Mesothelial cell of epicardium (in vitro differentiated cells): ENCODE results near the gene SGSM2. TPM values are rescaled to one million over a fixed set of nuclear protein-coding genes. Genes with fewer than 3 reads are reported as not detected.
A peak's percentile ranks its signal among the peaks of the same experiment; 100 is the strongest.

Experiments
- DNase-seq, 2 experiments: peaks; one replicate each; pipeline ENCODE4 v3.0.0; 2021; ENCODE audit warnings: low spot score in 2 of 2; ENCODE audit not compliant: unreplicated experiment in 2 of 2
- H3K27ac Mint-ChIP-seq: 2 replicates; pipeline ENCODE4 v1.8.0; 2021; ENCODE audit warnings: mixed read lengths
- H3K27me3 Mint-ChIP-seq: 2 replicates; pipeline ENCODE4 v1.8.0; 2021; ENCODE audit warnings: low read depth, mixed read lengths
- H3K36me3 Mint-ChIP-seq: 2 replicates; pipeline ENCODE4 v1.8.0; 2021; ENCODE audit warnings: mixed read lengths
- H3K4me1 Mint-ChIP-seq: 2 replicates; pipeline ENCODE4 v1.8.0; 2021; ENCODE audit warnings: mixed read lengths
- H3K4me3 Mint-ChIP-seq: 2 replicates; pipeline ENCODE4 v1.8.0; 2021; ENCODE audit warnings: mild to moderate bottlenecking, moderate library complexity, mixed read lengths
- H3K9me3 Mint-ChIP-seq: 2 replicates; pipeline ENCODE4 v1.8.0; 2021; ENCODE audit warnings: mixed read lengths
- CTCF ChIP-seq: fragments of 200-600 bp; sonication (generic); IDR thresholded peaks from one replicate; pipeline ENCODE4 v1.5.0; 2021; ENCODE audit warnings: antibody characterized with exemption; ENCODE audit not compliant: unreplicated experiment
- total RNA-seq: library from RNA; stranded (reverse); gene quantifications from 3 replicates; pipeline ENCODE4 v1.2.1, GENCODE V29; 2021

The SGSM2 gene
- total RNA-seq, 1 donor from 2014 or later, result 79.2 TPM

GRCh38 chr17:2388020-2388682 lies 50.9 kb downstream of the SGSM2 start:
- Mint-ChIP-seq H3K4me1 (peaks cover 31% of the 10 kb centered on the region), H3K9me3 (no peaks in the 10 kb centered on the region), H3K4me3 (no peak overlapping the region), H3K36me3 (peaks cover 10% of the 10 kb centered on the region), H3K27ac (no peak overlapping the region), H3K27me3 (no peaks in the 10 kb centered on the region)
- no peak for DNase-seq
- TF ChIP-seq CTCF, result no peak

- H3K27ac Mint-ChIP-seq, result no peak overlapping the region
These were observed 51.4 kb downstream of the SGSM2 start for GRCh38 chr17:2388683-2389055.

GRCh38 chr17:2390199-2390836 lies 53.0 kb downstream of the SGSM2 start:
- DNase-seq, result no peak
- H3K27me3 Mint-ChIP-seq, result no peaks in the 10 kb centered on the region
- H3K36me3 Mint-ChIP-seq, result peaks cover 10% of the 10 kb centered on the region
- TF ChIP-seq CTCF, result no peak
- no peak overlapping the region for H3K27ac Mint-ChIP-seq
- peaks cover 24% of the 10 kb centered on the region for H3K4me1 Mint-ChIP-seq
- H3K9me3 Mint-ChIP-seq, result no peaks in the 10 kb centered on the region
- no peak overlapping the region for H3K4me3 Mint-ChIP-seq

More at GRCh38 chr17:2388683-2389055, 51.4 kb downstream of the SGSM2 start:
- no peak overlapping the region for H3K4me3 Mint-ChIP-seq
- TF ChIP-seq CTCF, result no peak
- no peak for DNase-seq
- H3K4me1 Mint-ChIP-seq, result peaks cover 27% of the 10 kb centered on the region
- no peaks in the 10 kb centered on the region for H3K9me3 Mint-ChIP-seq
- H3K36me3 Mint-ChIP-seq, result peaks cover 10% of the 10 kb centered on the region
- H3K27me3 Mint-ChIP-seq, result no peaks in the 10 kb centered on the region

GRCh38 chr17:2391597-2392251 lies 54.4 kb downstream of the SGSM2 start:
- no peak for TF ChIP-seq CTCF
- H3K36me3 Mint-ChIP-seq, result peaks cover 10% of the 10 kb centered on the region
- H3K27ac Mint-ChIP-seq, result peak overlapping the region; percentile 95
- no peaks in the 10 kb centered on the region for H3K9me3 Mint-ChIP-seq
- H3K4me3 Mint-ChIP-seq, result peak overlapping the region; percentile 80
- no peak for DNase-seq
- H3K27me3 Mint-ChIP-seq, result no peaks in the 10 kb centered on the region
- H3K4me1 Mint-ChIP-seq, result peaks cover 37% of the 10 kb centered on the region

- Mint-ChIP-seq H3K4me1 (peaks cover 45% of the 10 kb centered on the region), H3K4me3 (peak overlapping the region; percentile 80), H3K9me3 (no peaks in the 10 kb centered on the region), H3K27me3 (no peaks in the 10 kb centered on the region), H3K36me3 (peaks cover 10% of the 10 kb centered on the region), H3K27ac (peak overlapping the region; percentile 95)
- no peak for TF ChIP-seq CTCF
- DNase-seq, result peak; percentile 96 to 97
These were observed 55.2 kb downstream of the SGSM2 start for GRCh38 chr17:2392252-2393173.
